ES-I3 (cell line): ENCODE results near the gene FBN1.

Source experiments
- H3K36me3 ChIP-seq: 2 replicates; pipeline ENCODE4 v1.6.1; 2013; ENCODE audit warnings: mild to moderate bottlenecking, low read length, control low read depth, moderate library complexity; ENCODE audit not compliant: insufficient read depth
- H3K4me1 ChIP-seq: 2 replicates; pipeline ENCODE4 v1.6.1; 2013; ENCODE audit warnings: mild to moderate bottlenecking, control low read depth, low read length; ENCODE audit not compliant: insufficient read depth
- H3K9ac ChIP-seq: 2 replicates; pipeline ENCODE4 v1.6.1; 2013; ENCODE audit warnings: low read depth, mild to moderate bottlenecking, low read length, moderate library complexity
- H3K9me3 ChIP-seq: 2 replicates; pipeline ENCODE4 v1.6.1; 2013; ENCODE audit warnings: mild to moderate bottlenecking, low read length, moderate library complexity; ENCODE audit not compliant: control insufficient read depth, insufficient read depth

FBN1 gene

GRCh38 chr15:48498828-48499227 is 146.7 kb downstream of the FBN1 start:
- H3K4me1 ChIP-seq: no peaks in the 10 kb centered on the region
- no peak overlapping the region for H3K9ac ChIP-seq
- no peaks in the 10 kb centered on the region for H3K36me3 ChIP-seq
- H3K9me3 ChIP-seq: no peaks in the 10 kb centered on the region

- H3K36me3 ChIP-seq: no peaks in the 10 kb centered on the region
- no peaks in the 10 kb centered on the region for H3K4me1 ChIP-seq
- H3K9me3 ChIP-seq: no peaks in the 10 kb centered on the region
- H3K9ac ChIP-seq: no peak overlapping the region
Observed at GRCh38 chr15:48494631-48495030, 150.9 kb downstream of the FBN1 start.

GRCh38 chr15:48493763-48494225 is 151.7 kb downstream of the FBN1 start:
- Histone ChIP-seq H3K9me3 (no peaks in the 10 kb centered on the region), H3K36me3 (no peaks in the 10 kb centered on the region), H3K9ac (no peak overlapping the region), H3K4me1 (no peaks in the 10 kb centered on the region)

- no peaks in the 10 kb centered on the region for H3K36me3 ChIP-seq
- no peaks in the 10 kb centered on the region for H3K4me1 ChIP-seq
- H3K9ac ChIP-seq: no peak overlapping the region
- H3K9me3 ChIP-seq: no peaks in the 10 kb centered on the region
Observed at GRCh38 chr15:48493084-48493762, 152.3 kb downstream of the FBN1 start.

DNA sequence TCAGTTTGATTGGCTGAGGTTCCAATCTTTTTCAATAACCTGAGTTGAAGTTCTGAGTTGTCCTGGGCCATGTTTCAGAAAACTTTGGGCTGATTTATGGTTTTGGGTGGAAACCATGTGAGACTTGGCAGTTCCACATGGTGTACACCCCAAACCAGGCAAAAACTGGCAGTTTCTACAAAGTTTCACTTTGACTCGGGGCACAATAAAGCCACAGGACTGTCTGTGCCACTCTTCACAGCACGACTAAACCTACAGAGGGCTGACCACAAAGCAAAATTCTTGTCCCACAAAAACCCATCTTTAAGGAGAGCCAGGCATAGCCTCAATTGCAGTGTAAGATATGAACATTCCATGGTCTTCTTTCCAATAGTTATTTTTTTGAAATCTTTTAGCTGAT is 159.3 kb downstream of the FBN1 start:
- Histone ChIP-seq H3K4me1 (0 out of 2 replicates have a peak, but pooled peaks cover 7% of the 10 kb centered on the region), H3K36me3 (no peaks in the 10 kb centered on the region), H3K9me3 (no peaks in the 10 kb centered on the region), H3K9ac (no peak overlapping the region)

- Histone ChIP-seq H3K36me3 (no peaks in the 10 kb centered on the region), H3K9me3 (no peaks in the 10 kb centered on the region), H3K9ac (no peak overlapping the region), H3K4me1 (peaks cover 17% of the 10 kb centered on the region; the same call in 1 of the 2 replicates)
Observed at GRCh38 chr15:48481802-48482201, 163.7 kb downstream of the FBN1 start.

DNA sequence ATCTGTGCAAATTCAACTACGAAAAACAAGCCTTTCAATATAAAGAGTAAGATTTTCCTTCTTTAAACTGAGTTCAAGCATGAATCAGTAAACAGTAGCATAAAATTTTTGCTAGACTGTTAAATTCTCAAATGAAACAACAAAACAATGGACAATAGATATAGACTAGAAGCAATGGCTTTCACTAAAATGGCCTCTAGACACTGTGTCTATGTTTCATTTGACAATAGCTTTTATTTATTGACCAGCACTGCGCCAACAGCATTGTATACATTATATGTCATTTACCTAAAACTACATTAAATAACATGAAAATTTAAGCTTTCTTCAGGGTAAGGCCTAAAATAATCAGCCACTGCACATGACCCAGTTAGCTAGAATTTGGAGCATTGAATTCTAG is 165.8 kb downstream of the FBN1 start:
- Histone ChIP-seq H3K4me1 (peaks cover 17% of the 10 kb centered on the region; the same call in 1 of the 2 replicates), H3K36me3 (no peaks in the 10 kb centered on the region), H3K9ac (no peak overlapping the region), H3K9me3 (no peaks in the 10 kb centered on the region)

DNA sequence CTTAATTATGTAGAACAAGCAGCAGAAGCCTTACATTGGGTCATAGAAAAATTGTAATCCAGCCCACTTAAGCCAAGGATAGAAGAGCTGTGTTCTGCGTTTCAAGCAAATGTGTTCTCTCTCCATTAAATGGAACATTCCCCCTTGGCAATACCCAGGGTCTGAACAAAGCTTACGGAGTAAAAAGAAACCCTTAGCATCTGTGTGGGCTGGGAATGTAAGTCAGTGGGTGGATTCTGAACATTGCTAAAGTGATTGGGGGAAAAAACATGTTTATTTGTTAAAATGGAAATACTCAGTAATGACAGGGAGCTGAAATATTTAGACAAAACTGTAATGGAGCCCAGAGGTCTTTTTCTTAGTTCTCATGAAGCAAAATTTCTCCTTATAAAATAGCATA is 166.9 kb downstream of the FBN1 start:
- peaks cover 17% of the 10 kb centered on the region; the same call in 1 of the 2 replicates for H3K4me1 ChIP-seq
- H3K9me3 ChIP-seq: no peaks in the 10 kb centered on the region
- no peaks in the 10 kb centered on the region; the same call in 1 of the 2 replicates for H3K36me3 ChIP-seq
- H3K9ac ChIP-seq: no peak overlapping the region

DNA sequence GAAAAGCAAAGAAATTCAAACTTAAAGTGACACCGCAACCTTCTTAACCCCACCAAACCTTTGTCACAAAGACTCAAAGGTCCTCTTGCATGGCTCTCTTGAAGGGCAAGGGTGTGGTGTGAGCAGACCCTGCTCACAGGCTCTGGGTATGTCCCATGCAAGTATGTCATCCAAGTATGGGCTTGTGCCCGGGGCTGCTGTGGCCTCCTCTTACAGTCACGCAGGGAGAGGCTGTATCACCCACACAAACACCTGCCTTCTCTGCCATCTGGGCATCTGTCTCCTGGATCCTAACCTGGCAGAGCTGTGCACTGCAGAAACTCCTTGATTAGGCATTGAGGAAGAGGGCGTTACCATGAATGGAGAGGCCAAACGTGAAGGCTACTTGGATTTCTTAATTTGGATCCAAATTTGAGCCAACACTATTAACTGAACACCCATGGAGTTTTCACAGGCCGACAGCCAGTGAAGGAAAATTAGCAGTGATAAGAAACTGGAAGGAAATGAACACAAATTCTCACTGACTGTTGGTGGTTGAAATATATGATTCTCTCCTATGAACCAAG is 167.6 kb downstream of the FBN1 start:
- no peaks in the 10 kb centered on the region for H3K9me3 ChIP-seq
- peaks cover 17% of the 10 kb centered on the region; the same call in 1 of the 2 replicates for H3K4me1 ChIP-seq
- no peaks in the 10 kb centered on the region; the same call in 1 of the 2 replicates for H3K36me3 ChIP-seq
- H3K9ac ChIP-seq: no peak overlapping the region

DNA sequence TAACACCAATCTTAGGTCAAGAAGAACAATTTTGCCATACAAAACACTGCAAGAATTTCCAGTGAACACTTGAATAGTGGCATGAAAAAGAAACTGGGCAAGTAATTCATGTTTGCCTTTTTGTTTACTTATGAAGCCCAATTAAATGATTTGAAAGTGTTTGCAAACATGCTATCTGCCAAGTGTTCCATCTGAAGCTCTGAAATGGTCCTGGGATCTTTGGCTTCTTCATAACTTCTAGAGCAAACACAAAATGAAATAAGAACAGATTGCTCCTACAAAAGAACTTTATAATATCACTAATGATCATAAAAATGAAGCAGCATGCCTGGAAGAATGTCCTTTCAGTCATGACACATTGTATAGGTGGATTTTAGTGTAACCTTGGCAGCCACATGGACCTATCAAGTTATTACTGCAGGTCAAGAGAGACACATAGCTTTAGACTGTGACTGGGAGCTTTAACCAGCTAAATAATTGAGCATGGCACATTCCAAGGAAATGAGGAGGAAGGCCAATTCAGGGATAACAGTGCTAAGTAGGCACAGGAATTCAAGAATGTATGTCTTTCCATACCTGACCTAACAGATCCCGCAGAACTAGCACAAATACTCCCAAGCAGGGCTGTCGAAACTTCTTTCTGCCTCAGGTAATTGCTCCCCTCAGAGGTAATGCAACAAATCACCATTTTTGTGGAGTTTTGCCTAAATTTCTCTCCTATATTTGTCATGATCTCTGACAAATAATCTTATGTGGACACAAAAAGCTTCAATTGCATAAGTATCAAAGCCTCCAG is 169.7 kb downstream of the FBN1 start:
- H3K9ac ChIP-seq: no peak overlapping the region
- no peaks in the 10 kb centered on the region for H3K9me3 ChIP-seq
- H3K36me3 ChIP-seq: no peaks in the 10 kb centered on the region; the same call in 1 of the 2 replicates
- H3K4me1 ChIP-seq: peaks cover 13% of the 10 kb centered on the region; the same call in 1 of the 2 replicates

DNA sequence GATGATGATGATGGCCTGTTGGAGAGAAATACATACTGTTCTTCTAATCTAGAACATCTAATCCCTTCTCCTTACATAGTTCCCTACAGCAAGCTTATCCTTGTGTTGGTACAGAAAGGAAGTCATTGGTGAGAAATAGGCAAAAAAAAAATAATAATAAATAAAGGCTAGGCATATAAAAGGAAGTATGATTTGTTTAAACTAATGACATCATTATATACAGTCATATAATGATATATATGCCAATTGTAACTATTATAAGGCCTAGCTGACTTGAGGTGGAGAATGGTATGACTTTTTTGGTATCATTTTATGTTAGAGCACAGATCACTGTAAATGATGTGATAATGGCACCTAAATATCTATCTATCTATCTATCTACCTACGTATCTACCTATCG is 171.8 kb downstream of the FBN1 start:
- H3K4me1 ChIP-seq: 0 out of 2 replicates have a peak, but pooled peaks cover 3% of the 10 kb centered on the region
- no peaks in the 10 kb centered on the region for H3K9me3 ChIP-seq
- H3K9ac ChIP-seq: no peak overlapping the region
- H3K36me3 ChIP-seq: no peaks in the 10 kb centered on the region; the same call in 1 of the 2 replicates

GRCh38 chr15:48472756-48473155 is 172.8 kb downstream of the FBN1 start:
- peaks cover 6% of the 10 kb centered on the region; the same call in 1 of the 2 replicates for H3K4me1 ChIP-seq
- H3K9me3 ChIP-seq: no peaks in the 10 kb centered on the region
- H3K9ac ChIP-seq: no peak overlapping the region
- H3K36me3 ChIP-seq: no peaks in the 10 kb centered on the region; the same call in 1 of the 2 replicates

DNA sequence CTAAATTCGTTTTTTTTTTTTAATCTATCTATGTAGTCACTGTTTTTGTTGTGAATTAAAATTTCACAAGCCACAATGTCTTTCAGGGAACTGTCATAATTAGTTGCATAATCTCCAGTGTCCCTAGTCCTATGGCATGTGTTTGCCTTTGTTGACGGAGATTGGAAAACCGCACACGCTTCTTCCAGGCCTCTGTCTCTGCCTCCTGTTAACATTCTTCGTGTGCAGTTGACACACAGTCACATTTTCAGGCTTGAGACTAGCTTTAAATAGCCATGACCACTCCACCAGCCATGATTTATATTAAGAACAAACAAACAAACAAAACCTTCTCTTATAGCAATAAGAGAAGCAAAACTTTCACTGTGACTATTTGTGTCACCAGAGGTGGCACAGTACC is 174.4 kb downstream of the FBN1 start:
- H3K9ac ChIP-seq: no peak overlapping the region
- peaks cover 6% of the 10 kb centered on the region; the same call in 1 of the 2 replicates for H3K4me1 ChIP-seq
- no peaks in the 10 kb centered on the region for H3K9me3 ChIP-seq
- H3K36me3 ChIP-seq: no peaks in the 10 kb centered on the region; the same call in none of the 2 replicates

- no peaks in the 10 kb centered on the region; the same call in none of the 2 replicates for H3K36me3 ChIP-seq
- no peaks in the 10 kb centered on the region for H3K9me3 ChIP-seq
- H3K9ac ChIP-seq: no peak overlapping the region
- H3K4me1 ChIP-seq: peaks cover 6% of the 10 kb centered on the region; the same call in 1 of the 2 replicates
Observed at GRCh38 chr15:48470096-48470495, 175.4 kb downstream of the FBN1 start.
